Fibroblast of lung (primary cell): Measurements from ENCODE around the gene CLUH.

Source experiments
- EZH2 ChIP-seq: IDR thresholded peaks from 2 replicates; pipeline ENCODE4 v1.5.1; 2012; ENCODE audit warnings: low read length, control low read depth, mild to moderate bottlenecking; ENCODE audit errors: missing control alignments
- TF ChIP-seq, protein P1 (sequence below), 2 donors: IDR thresholded peaks in 1 of 2; conservative IDR thresholded peaks in 1 of 2; 1 replicate in 1 of 2; 2 replicates in 1 of 2; pipeline ENCODE4 v1.5.1; 2011 to 2012; ENCODE audit warnings: low read length in 2 of 2, control low read depth in 1 of 2, inconsistent platforms in 1 of 2, low read depth in 1 of 2, mild to moderate bottlenecking in 1 of 2

DNA sequence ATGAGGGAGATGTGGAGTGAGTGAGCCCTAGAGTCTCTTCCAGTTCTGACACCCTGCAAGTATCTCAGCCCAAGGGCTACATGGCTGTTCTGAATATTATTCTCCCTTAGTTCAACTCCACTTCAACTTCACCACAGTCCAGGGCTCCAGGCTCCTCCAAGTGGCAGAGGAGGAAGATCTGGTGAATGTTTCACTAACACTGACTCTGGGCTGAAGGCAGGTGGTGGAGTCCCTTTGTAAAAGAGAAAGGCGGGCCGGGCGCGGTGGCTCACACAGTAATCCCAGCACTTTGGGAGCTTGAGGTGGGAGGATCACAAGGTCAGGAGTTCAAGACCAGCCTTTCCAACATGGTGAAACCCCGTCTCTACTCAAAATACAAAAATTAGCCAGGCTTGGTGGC, 24.3 kb upstream of the CLUH start:
- TF ChIP-seq, protein P1, sequence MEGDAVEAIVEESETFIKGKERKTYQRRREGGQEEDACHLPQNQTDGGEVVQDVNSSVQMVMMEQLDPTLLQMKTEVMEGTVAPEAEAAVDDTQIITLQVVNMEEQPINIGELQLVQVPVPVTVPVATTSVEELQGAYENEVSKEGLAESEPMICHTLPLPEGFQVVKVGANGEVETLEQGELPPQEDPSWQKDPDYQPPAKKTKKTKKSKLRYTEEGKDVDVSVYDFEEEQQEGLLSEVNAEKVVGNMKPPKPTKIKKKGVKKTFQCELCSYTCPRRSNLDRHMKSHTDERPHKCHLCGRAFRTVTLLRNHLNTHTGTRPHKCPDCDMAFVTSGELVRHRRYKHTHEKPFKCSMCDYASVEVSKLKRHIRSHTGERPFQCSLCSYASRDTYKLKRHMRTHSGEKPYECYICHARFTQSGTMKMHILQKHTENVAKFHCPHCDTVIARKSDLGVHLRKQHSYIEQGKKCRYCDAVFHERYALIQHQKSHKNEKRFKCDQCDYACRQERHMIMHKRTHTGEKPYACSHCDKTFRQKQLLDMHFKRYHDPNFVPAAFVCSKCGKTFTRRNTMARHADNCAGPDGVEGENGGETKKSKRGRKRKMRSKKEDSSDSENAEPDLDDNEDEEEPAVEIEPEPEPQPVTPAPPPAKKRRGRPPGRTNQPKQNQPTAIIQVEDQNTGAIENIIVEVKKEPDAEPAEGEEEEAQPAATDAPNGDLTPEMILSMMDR (conservative IDR thresholded peaks at IDR 0.05 in 1 of 2, IDR thresholded peaks at IDR 0.05 in 1 of 2; ENCODE audit: low read depth in 1 of 2, low read length in 2 of 2): no peak
- TF ChIP-seq EZH2: no peak
